K562 (cell line): ENCODE results near the gene GBX1. TPM values are rescaled to one million over a fixed set of nuclear protein-coding genes. Genes with fewer than 3 reads are reported as not detected.
A peak's percentile ranks its signal among the peaks of the same experiment; 100 is the strongest.

Experiments
- ATAC-seq: fragments of 200-7000 bp; cut with Tn5 transposase; 3 replicates; pipeline ENCODE4 v1.9.1; 2020; ENCODE audit warnings: moderate library complexity
- BruUV-seq: library from RNA; stranded (reverse); fragments of 400-500 nt; replicated peaks from 2 replicates; lab custom pipeline; 2021; lab: Mats Ljungman, UMichigan
- CTCF ChIA-PET: fragments of 300-600 bp; formaldehyde crosslinking; extraction: SDS; loops from one replicate; lab custom pipeline; 2021; ENCODE audit warnings: low intra/inter-chr PET ratio; lab: Yijun Ruan, JAX
- POLR2A ChIA-PET: fragments of 300-600, 350-650 bp; sonication (Branson Sonifier 250); formaldehyde crosslinking; extraction: SDS; loops from one replicate; lab custom pipeline; 2021; ENCODE audit warnings: antibody characterized with exemption, inconsistent platforms; lab: Yijun Ruan, JAX
- DNase-seq, 4 experiments: peaks; one replicate each; pipeline versions ENCODE4 v3.0.0 to v3.0.0-alpha.2; 2011 to 2018; ENCODE audit warnings: low spot score in 3 of 4, mixed read lengths in 3 of 4; ENCODE audit errors: extremely low read depth in 1 of 4
- FAIRE-seq: peaks from 2 replicates; lab custom pipeline; 2011; peaks lifted over from hg19 to GRCh38; lab: Jason Lieb, UNC
- H2AFZ ChIP-seq: 2 replicates; pipeline ENCODE4 v1.6.0; 2011; ENCODE audit warnings: low read depth, low read length, control low read depth, inconsistent platforms
- H3K27ac ChIP-seq: fragments of 200-600 bp; 3 replicates; pipeline ENCODE4 v1.8.0; 2011; ENCODE audit warnings: low read depth, mild to moderate bottlenecking, control low read depth, inconsistent platforms, low read length, moderate library complexity, mixed read lengths; ENCODE audit errors: extremely low read depth
- H3K27me3 ChIP-seq, 2 experiments: fragments of 300-600 bp in 1 of 2; 2 replicates in 1 of 2; 3 replicates in 1 of 2; pipeline versions ENCODE4 v1.6.0 to v1.8.0; 2011; ENCODE audit warnings: inconsistent platforms in 2 of 2, low read length in 2 of 2, mild to moderate bottlenecking in 1 of 2, mixed read lengths in 1 of 2, moderate library complexity in 1 of 2; ENCODE audit not compliant: control insufficient read depth in 2 of 2, insufficient read depth in 2 of 2
- H3K36me3 ChIP-seq: fragments of 300-600 bp; 3 replicates; pipeline ENCODE4 v1.8.0; 2011; ENCODE audit warnings: mild to moderate bottlenecking, low read length, inconsistent platforms; ENCODE audit not compliant: control insufficient read depth, insufficient read depth
- H3K4me1 ChIP-seq, 2 experiments: fragments of 200-600 bp in 1 of 2; replicated peaks in 1 of 2; 2 replicates in 1 of 2; 3 replicates in 1 of 2; pipeline versions ENCODE4 v1.5.1 to v1.8.0; 2011; ENCODE audit warnings: inconsistent platforms in 2 of 2, low read length in 2 of 2, mild to moderate bottlenecking in 1 of 2, mixed read lengths in 1 of 2, moderate library complexity in 1 of 2; ENCODE audit not compliant: control insufficient read depth in 2 of 2, insufficient read depth in 2 of 2
- H3K4me2 ChIP-seq: 2 replicates; pipeline ENCODE4 v1.6.1; 2011; ENCODE audit warnings: low read length, control low read depth, inconsistent platforms, mixed read lengths; ENCODE audit not compliant: insufficient read depth
- H3K4me3 ChIP-seq: fragments of 200-600 bp; sonication (generic), shearing (Covaris generic); 2 replicates; pipeline ENCODE4 v1.5.1; 2016; ENCODE audit warnings: control low read depth, inconsistent platforms
- H3K79me2 ChIP-seq: fragments of 200-600 bp; 3 replicates; pipeline ENCODE4 v1.8.0; 2011; ENCODE audit warnings: low read length, inconsistent platforms; ENCODE audit not compliant: control insufficient read depth, insufficient read depth
- H3K9ac ChIP-seq, 2 experiments: 2 replicates each; pipeline versions ENCODE4 v1.6.0 to v1.6.1; 2011; ENCODE audit warnings: low read depth in 2 of 2, low read length in 2 of 2, control low read depth in 1 of 2, inconsistent platforms in 1 of 2, mild to moderate bottlenecking in 1 of 2, mixed read lengths in 1 of 2; ENCODE audit not compliant: insufficient read depth in 1 of 2
- H3K9me1 ChIP-seq: one replicate; pipeline ENCODE4 v1.6.0; 2011; ENCODE audit warnings: inconsistent platforms, mild to moderate bottlenecking, low read length, moderate library complexity; ENCODE audit not compliant: control insufficient read depth, insufficient read depth
- H3K9me3 ChIP-seq: replicated peaks from 2 replicates; pipeline ENCODE4 v1.5.1; 2011; ENCODE audit warnings: low read depth, low read length, inconsistent platforms; ENCODE audit not compliant: control insufficient read depth, insufficient read depth
- H4K20me1 ChIP-seq: replicated peaks from 2 replicates; pipeline ENCODE4 v1.6.1; 2011; ENCODE audit warnings: low read length, inconsistent platforms, mixed read lengths; ENCODE audit not compliant: control insufficient read depth, insufficient read depth
- FOS ChIP-seq: IDR thresholded peaks from 3 replicates; pipeline ENCODE4 v1.6.1; 2011; ENCODE audit not compliant: insufficient read length; ENCODE audit errors: extremely low read depth
- GATA2 ChIP-seq: sonication (generic); formaldehyde crosslinking; IDR thresholded peaks from 2 replicates; pipeline ENCODE4 v1.4.0; 2020; ENCODE audit warnings: mild to moderate bottlenecking, missing genetic modification reagents
- JUN ChIP-seq, 2 experiments: sonication (generic) in 1 of 2; formaldehyde crosslinking in 1 of 2; IDR thresholded peaks; 2 replicates each; pipeline versions ENCODE4 v1.6.1 to v1.8.0; 2012 to 2022; ENCODE audit warnings: borderline replicate concordance in 2 of 2, mild to moderate bottlenecking in 2 of 2, improper control_type of control experiment in 1 of 2, low read depth in 1 of 2, low read length in 1 of 2, missing genetic modification reagents in 1 of 2
- MIER1 ChIP-seq: fragments of 450-650 bp; IDR thresholded peaks from 2 replicates; pipeline ENCODE4 v1.6.1; 2016; ENCODE audit warnings: antibody characterized with exemption, mild to moderate bottlenecking, low read depth
- OTX1 ChIP-seq: fragments of 450-650 bp; formaldehyde crosslinking; IDR thresholded peaks from 2 replicates; pipeline ENCODE4 v1.4.0; 2022; ENCODE audit warnings: mild to moderate bottlenecking
- PHTF2 ChIP-seq: fragments of 250-450 bp; sonication (Bioruptor Pico); IDR thresholded peaks from 2 replicates; pipeline ENCODE4 v1.5.0; 2021; ENCODE audit warnings: mild to moderate bottlenecking
- ZC3H8 ChIP-seq: fragments of 450-650 bp; IDR thresholded peaks from 2 replicates; pipeline ENCODE4 v1.6.1; 2017
- ZNF124 ChIP-seq: sonication (generic); formaldehyde crosslinking; IDR thresholded peaks from 2 replicates; pipeline ENCODE4 v1.8.1; 2022; ENCODE audit warnings: missing genetic modification reagents
- ZNF778 ChIP-seq: fragments of 450-650 bp; formaldehyde crosslinking; IDR thresholded peaks from 2 replicates; pipeline ENCODE4 v1.4.0; 2020; ENCODE audit warnings: mild to moderate bottlenecking, moderate library complexity
- WGBS: fragments of 100-300 bp; shearing (Covaris generic); methylation state at CpG from one replicate; pipeline ENCODE4 v1.1.6; 2016; ENCODE audit warnings: low coverage, mixed read lengths; ENCODE audit not compliant: insufficient coverage; ENCODE audit errors: missing lambda C conversion rate; 5-methylcytosine and 5-hydroxymethylcytosine counted together
- in situ Hi-C: fragments of 300-500 bp; cut with MboI; formaldehyde crosslinking; loops from 4 replicates; pipeline ENCODE4 v1.15.0; 2018; ENCODE audit warnings: inconsistent platforms, mixed read lengths
- intact Hi-C: fragments of 100-400 bp; cut with micrococcal nuclease; formaldehyde crosslinking; loops from 2 replicates; pipeline ENCODE4 v1.14.2; 2022
- polyA plus RNA-seq, 8 experiments: library from polyadenylated mRNA; depleted of rRNA in 4 of 8; stranded (reverse) in 5 of 8; unstranded in 3 of 8; fragments of >200 nt; fragmentation: Nextera tagmentation in 2 of 8; fragmentation: Illumina TruSeq in 1 of 8; extraction: Ambion mirVana in 2 of 8; extraction: Trizol in 1 of 8; gene quantifications; 2 replicates each; pipeline versions ENCODE4 v1.2.1 to v1.2.3, GENCODE V29; 2011 to 2014; ENCODE audit warnings: inconsistent platforms in 1 of 8, missing spikeins in 1 of 8
- total RNA-seq, 7 experiments: library from RNA; depleted of rRNA in 6 of 7; stranded (reverse); fragments of >200 nt in 6 of 7; fragmentation: Illumina TruSeq in 2 of 7; extraction: Trizol in 2 of 7; gene quantifications; 2 replicates each; pipeline versions ENCODE4 v1.2.1 to v1.2.3, GENCODE V29; 2011 to 2021; ENCODE audit warnings: low replicate concordance in 1 of 7
- TF ChIP-seq, protein P1 (sequence below): IDR thresholded peaks from 2 replicates; pipeline ENCODE4 v1.6.1; 2014; ENCODE audit warnings: antibody characterized with exemption

GBX1 gene
- total and polyA plus RNA-seq, 9 of the 15 experiments (the other 6 are each of a cell fraction or from before 2014, with no cell fraction given) = not detected

DNA sequence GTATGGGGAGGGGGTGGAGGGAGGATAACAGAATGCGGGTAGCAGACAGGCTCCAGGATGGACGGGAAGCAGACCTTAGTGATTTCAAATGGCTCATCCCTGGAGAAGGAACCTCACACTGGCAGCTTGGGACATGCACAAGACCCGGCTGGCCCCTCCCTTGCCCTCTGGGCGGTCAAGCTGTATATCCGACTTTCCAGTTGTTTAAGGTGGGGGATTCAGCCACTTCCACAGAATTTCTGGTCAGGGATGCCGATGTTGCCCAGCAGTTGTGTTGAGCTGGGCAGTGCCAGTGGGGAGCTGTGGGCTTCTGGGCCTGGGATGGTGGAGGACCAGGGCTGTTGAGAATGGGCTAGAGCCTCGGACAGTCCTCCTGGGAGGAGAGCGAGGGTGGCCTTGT is 38.8 kb downstream of the GBX1 start:
- no peak for FAIRE-seq
- WGBS = 87% methylated on average over 8 of the region's 8 CpGs
- Histone ChIP-seq H2AFZ (no peak overlapping the region), H3K36me3 (peaks cover 95% of the 10 kb centered on the region), H3K4me2 (no peak overlapping the region), H3K9me1 (peaks cover 5% of the 10 kb centered on the region), H3K27ac (no peak overlapping the region), H3K4me1 (peaks cover 0 to 26% of the 10 kb centered on the region in 2 experiments; a peak in 1 of 5 replicates), H4K20me1 (peaks cover 16% of the 10 kb centered on the region), H3K9ac (peak overlapping the region in 1 of 2 experiments; percentile 36; a peak in 1 of 4 replicates), H3K9me3 (no peaks in the 10 kb centered on the region), H3K79me2 (peaks cover 10% of the 10 kb centered on the region; the same call in 2 of the 3 replicates), H3K27me3 (no peaks in the 10 kb centered on the region; a peak in 1 of 5 replicates), H3K4me3 (no peak overlapping the region)
- ChIA-PET CTCF (interaction anchor here (0.7 kb wide), 1 partner anchor 177 kb away, joined by 3 read pairs; no protein-coding TSS in a partner anchor), POLR2A (interaction anchor here (0.6 to 2.0 kb wide), 4 partner anchors 14 to 1972 kb away, joined by 3 to 5 read pairs (median 3); no protein-coding TSS in a partner anchor)
- BruUV-seq = no TSS peak
- ATAC-seq = no peak
- in situ Hi-C loops (no loop called here), intact Hi-C loops (no loop called here)
- TF ChIP-seq MIER1 (no peak), JUN (IDR thresholded peaks at IDR 0.05; ENCODE audit: borderline replicate concordance, low read depth, low read length) (no peak), JUN (CRISPR knock-in tag; IDR thresholded peaks at IDR 0.05; ENCODE audit: borderline replicate concordance) (no peak), ZNF124 (CRISPR knock-in tag) (no peak), ZNF778 (CRISPR knock-in tag) (no peak), PHTF2 (no peak), ZC3H8 (no peak), OTX1 (no peak), FOS (no peak), GATA2 (no peak)
- TF ChIP-seq, protein P1, sequence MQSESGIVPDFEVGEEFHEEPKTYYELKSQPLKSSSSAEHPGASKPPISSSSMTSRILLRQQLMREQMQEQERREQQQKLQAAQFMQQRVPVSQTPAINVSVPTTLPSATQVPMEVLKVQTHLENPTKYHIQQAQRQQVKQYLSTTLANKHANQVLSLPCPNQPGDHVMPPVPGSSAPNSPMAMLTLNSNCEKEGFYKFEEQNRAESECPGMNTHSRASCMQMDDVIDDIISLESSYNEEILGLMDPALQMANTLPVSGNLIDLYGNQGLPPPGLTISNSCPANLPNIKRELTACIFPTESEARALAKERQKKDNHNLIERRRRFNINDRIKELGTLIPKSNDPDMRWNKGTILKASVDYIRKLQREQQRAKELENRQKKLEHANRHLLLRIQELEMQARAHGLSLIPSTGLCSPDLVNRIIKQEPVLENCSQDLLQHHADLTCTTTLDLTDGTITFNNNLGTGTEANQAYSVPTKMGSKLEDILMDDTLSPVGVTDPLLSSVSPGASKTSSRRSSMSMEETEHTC = no peak
- no peak for DNase-seq
